T-helper 1 cell treated with Interleukin-12 subunit alpha and Interleukin-12 subunit beta and Interleukin-4 antibody, amounts not matched to agents 30 μg/mL and 1 μg/mL, for 36 hours (primary cell): ENCODE measurements around the gene FZD1.

Source experiments
- H3K27ac Mint-ChIP-seq: one replicate; pipeline ENCODE4 v1.8.0; 2021; ENCODE audit warnings: mild to moderate bottlenecking, mixed read lengths
- H3K27me3 Mint-ChIP-seq: one replicate; pipeline ENCODE4 v1.8.0; 2021; ENCODE audit warnings: low read depth, mixed read lengths
- H3K36me3 Mint-ChIP-seq: one replicate; pipeline ENCODE4 v1.8.0; 2021; ENCODE audit warnings: low read depth, mixed read lengths
- H3K4me1 Mint-ChIP-seq: one replicate; pipeline ENCODE4 v1.8.0; 2021; ENCODE audit warnings: low read depth, mixed read lengths
- H3K4me3 Mint-ChIP-seq: one replicate; pipeline ENCODE4 v1.8.0; 2021; ENCODE audit warnings: mild to moderate bottlenecking, moderate library complexity, mixed read lengths
- H3K9me3 Mint-ChIP-seq: one replicate; pipeline ENCODE4 v1.8.0; 2021; ENCODE audit warnings: mixed read lengths

The FZD1 gene

GRCh38 chr7:91280604-91281003 lies 16.4 kb downstream of the FZD1 start:
- Mint-ChIP-seq H3K9me3 (no peaks in the 10 kb centered on the region), H3K4me3 (no peak overlapping the region), H3K36me3 (no peaks in the 10 kb centered on the region), H3K27ac (no peak overlapping the region), H3K4me1 (no peaks in the 10 kb centered on the region), H3K27me3 (peaks cover 15% of the 10 kb centered on the region)

GRCh38 chr7:91285696-91286355 lies 21.6 kb downstream of the FZD1 start:
- Mint-ChIP-seq H3K27ac (no peak overlapping the region), H3K36me3 (no peaks in the 10 kb centered on the region), H3K4me3 (no peak overlapping the region), H3K27me3 (peaks cover 23% of the 10 kb centered on the region), H3K4me1 (no peaks in the 10 kb centered on the region), H3K9me3 (no peaks in the 10 kb centered on the region)

GRCh38 chr7:91286432-91286831 lies 22.2 kb downstream of the FZD1 start:
- H3K27me3 Mint-ChIP-seq: peaks cover 23% of the 10 kb centered on the region
- no peak overlapping the region for H3K27ac Mint-ChIP-seq
- no peaks in the 10 kb centered on the region for H3K4me1 Mint-ChIP-seq
- no peaks in the 10 kb centered on the region for H3K9me3 Mint-ChIP-seq
- H3K36me3 Mint-ChIP-seq: no peaks in the 10 kb centered on the region
- no peak overlapping the region for H3K4me3 Mint-ChIP-seq

- no peaks in the 10 kb centered on the region for H3K36me3 Mint-ChIP-seq
- peaks cover 19% of the 10 kb centered on the region for H3K27me3 Mint-ChIP-seq
- no peak overlapping the region for H3K4me3 Mint-ChIP-seq
- no peaks in the 10 kb centered on the region for H3K9me3 Mint-ChIP-seq
- no peaks in the 10 kb centered on the region for H3K4me1 Mint-ChIP-seq
- no peak overlapping the region for H3K27ac Mint-ChIP-seq
These were observed 23.3 kb downstream of the FZD1 start for GRCh38 chr7:91287371-91288084.

GRCh38 chr7:91288208-91288824 lies 24.1 kb downstream of the FZD1 start:
- Mint-ChIP-seq H3K4me3 (no peak overlapping the region), H3K36me3 (no peaks in the 10 kb centered on the region), H3K27ac (no peak overlapping the region), H3K27me3 (peaks cover 11% of the 10 kb centered on the region), H3K4me1 (no peaks in the 10 kb centered on the region), H3K9me3 (no peaks in the 10 kb centered on the region)

- Mint-ChIP-seq H3K36me3 (no peaks in the 10 kb centered on the region), H3K27me3 (peaks cover 11% of the 10 kb centered on the region), H3K9me3 (no peaks in the 10 kb centered on the region), H3K4me3 (no peak overlapping the region), H3K4me1 (no peaks in the 10 kb centered on the region), H3K27ac (no peak overlapping the region)
These were observed 25.5 kb downstream of the FZD1 start for GRCh38 chr7:91289633-91290254.

- peaks cover 11% of the 10 kb centered on the region for H3K27me3 Mint-ChIP-seq
- H3K9me3 Mint-ChIP-seq: no peaks in the 10 kb centered on the region
- H3K27ac Mint-ChIP-seq: no peak overlapping the region
- no peaks in the 10 kb centered on the region for H3K36me3 Mint-ChIP-seq
- no peak overlapping the region for H3K4me3 Mint-ChIP-seq
- no peaks in the 10 kb centered on the region for H3K4me1 Mint-ChIP-seq
These were observed 27.1 kb downstream of the FZD1 start for GRCh38 chr7:91291302-91291701.

- peaks cover 10% of the 10 kb centered on the region for H3K27me3 Mint-ChIP-seq
- no peaks in the 10 kb centered on the region for H3K9me3 Mint-ChIP-seq
- H3K4me3 Mint-ChIP-seq: no peak overlapping the region
- no peak overlapping the region for H3K27ac Mint-ChIP-seq
- H3K4me1 Mint-ChIP-seq: no peaks in the 10 kb centered on the region
- H3K36me3 Mint-ChIP-seq: no peaks in the 10 kb centered on the region
These were observed 27.7 kb downstream of the FZD1 start for GRCh38 chr7:91291902-91292301.

GRCh38 chr7:91292506-91292905 lies 28.3 kb downstream of the FZD1 start:
- H3K27me3 Mint-ChIP-seq: peaks cover 6% of the 10 kb centered on the region
- no peaks in the 10 kb centered on the region for H3K36me3 Mint-ChIP-seq
- H3K4me1 Mint-ChIP-seq: no peaks in the 10 kb centered on the region
- no peak overlapping the region for H3K27ac Mint-ChIP-seq
- no peak overlapping the region for H3K4me3 Mint-ChIP-seq
- H3K9me3 Mint-ChIP-seq: no peaks in the 10 kb centered on the region

- Mint-ChIP-seq H3K4me3 (no peak overlapping the region), H3K27me3 (peaks cover 4% of the 10 kb centered on the region), H3K9me3 (no peaks in the 10 kb centered on the region), H3K36me3 (no peaks in the 10 kb centered on the region), H3K27ac (no peak overlapping the region), H3K4me1 (no peaks in the 10 kb centered on the region)
These were observed 28.9 kb downstream of the FZD1 start for GRCh38 chr7:91293136-91293535.

- H3K4me3 Mint-ChIP-seq: no peak overlapping the region
- H3K27me3 Mint-ChIP-seq: no peaks in the 10 kb centered on the region
- H3K9me3 Mint-ChIP-seq: no peaks in the 10 kb centered on the region
- H3K36me3 Mint-ChIP-seq: no peaks in the 10 kb centered on the region
- no peaks in the 10 kb centered on the region for H3K4me1 Mint-ChIP-seq
- H3K27ac Mint-ChIP-seq: no peak overlapping the region
These were observed 29.6 kb downstream of the FZD1 start for GRCh38 chr7:91293840-91294239.

- Mint-ChIP-seq H3K27me3 (no peaks in the 10 kb centered on the region), H3K9me3 (no peaks in the 10 kb centered on the region), H3K4me1 (no peaks in the 10 kb centered on the region), H3K27ac (no peak overlapping the region), H3K36me3 (no peaks in the 10 kb centered on the region), H3K4me3 (no peak overlapping the region)
These were observed 30.5 kb downstream of the FZD1 start for GRCh38 chr7:91294639-91295220.

GRCh38 chr7:91295576-91295975 lies 31.3 kb downstream of the FZD1 start:
- Mint-ChIP-seq H3K36me3 (no peaks in the 10 kb centered on the region), H3K4me1 (no peaks in the 10 kb centered on the region), H3K27ac (no peak overlapping the region), H3K4me3 (no peak overlapping the region), H3K9me3 (no peaks in the 10 kb centered on the region), H3K27me3 (no peaks in the 10 kb centered on the region)

- Mint-ChIP-seq H3K4me1 (no peaks in the 10 kb centered on the region), H3K27me3 (no peaks in the 10 kb centered on the region), H3K27ac (no peak overlapping the region), H3K4me3 (no peak overlapping the region), H3K9me3 (no peaks in the 10 kb centered on the region), H3K36me3 (no peaks in the 10 kb centered on the region)
These were observed 33.7 kb downstream of the FZD1 start for GRCh38 chr7:91297939-91298338.
